ENCODE measurements around the gene MAIP1. TPM values are rescaled to one million over a fixed set of nuclear protein-coding genes. Genes with fewer than 3 reads are reported as not detected.

The MAIP1 gene
- total RNA-seq, 4 donors from 2014 or later = 8.3 to 28.1 (median 14.7) TPM

GRCh38 chr2:199966976-199967375 is 11.6 kb downstream of the MAIP1 start:
- Histone ChIP-seq H3K36me3 (peaks cover 35 to 86% (median 49%) of the 10 kb centered on the region in 4 donors), H3K27ac (replicated peaks in 1 of 4) (no peak overlapping the region), H3K27me3 (no peaks in the 10 kb centered on the region), H3K4me1 (no peaks in the 10 kb centered on the region), H3K9me3 (no peaks in the 10 kb centered on the region), H3K4me3 (no peak overlapping the region)
- 92% methylated on average over 1 of the region's 1 CpG for WGBS
- DNase-seq (ENCODE audit: extremely low spot score) = no peak
- intact Hi-C loops (cut with DNase I) = no loop called here
- TF ChIP-seq, protein P1, sequence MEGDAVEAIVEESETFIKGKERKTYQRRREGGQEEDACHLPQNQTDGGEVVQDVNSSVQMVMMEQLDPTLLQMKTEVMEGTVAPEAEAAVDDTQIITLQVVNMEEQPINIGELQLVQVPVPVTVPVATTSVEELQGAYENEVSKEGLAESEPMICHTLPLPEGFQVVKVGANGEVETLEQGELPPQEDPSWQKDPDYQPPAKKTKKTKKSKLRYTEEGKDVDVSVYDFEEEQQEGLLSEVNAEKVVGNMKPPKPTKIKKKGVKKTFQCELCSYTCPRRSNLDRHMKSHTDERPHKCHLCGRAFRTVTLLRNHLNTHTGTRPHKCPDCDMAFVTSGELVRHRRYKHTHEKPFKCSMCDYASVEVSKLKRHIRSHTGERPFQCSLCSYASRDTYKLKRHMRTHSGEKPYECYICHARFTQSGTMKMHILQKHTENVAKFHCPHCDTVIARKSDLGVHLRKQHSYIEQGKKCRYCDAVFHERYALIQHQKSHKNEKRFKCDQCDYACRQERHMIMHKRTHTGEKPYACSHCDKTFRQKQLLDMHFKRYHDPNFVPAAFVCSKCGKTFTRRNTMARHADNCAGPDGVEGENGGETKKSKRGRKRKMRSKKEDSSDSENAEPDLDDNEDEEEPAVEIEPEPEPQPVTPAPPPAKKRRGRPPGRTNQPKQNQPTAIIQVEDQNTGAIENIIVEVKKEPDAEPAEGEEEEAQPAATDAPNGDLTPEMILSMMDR (IDR thresholded peaks at IDR 0.05) = no peak
- TF ChIP-seq POLR2A (IDR thresholded peaks at IDR 0.05; ENCODE audit: low read depth) = no peak
- TF ChIP-seq POLR2AphosphoS5 (IDR thresholded peaks at IDR 0.05) = no peak
- no peak for TF ChIP-seq EP300 (IDR thresholded peaks at IDR 0.05)

- no peak overlapping the region for H3K4me3 ChIP-seq
- peaks cover 28 to 77% (median 39%) of the 10 kb centered on the region in 4 donors for H3K36me3 ChIP-seq
- no peak overlapping the region for H3K27ac ChIP-seq (replicated peaks in 1 of 4)
- no peaks in the 10 kb centered on the region for H3K9me3 ChIP-seq
- no peaks in the 10 kb centered on the region for H3K4me1 ChIP-seq
- TF ChIP-seq POLR2AphosphoS5 (IDR thresholded peaks at IDR 0.05) = no peak
- no peak for TF ChIP-seq POLR2A (IDR thresholded peaks at IDR 0.05; ENCODE audit: low read depth)
- no peak for TF ChIP-seq EP300 (IDR thresholded peaks at IDR 0.05)
- TF ChIP-seq, protein P1 (IDR thresholded peaks at IDR 0.05) = no peak
- DNase-seq (ENCODE audit: extremely low spot score) = no peak
- H3K27me3 ChIP-seq = no peaks in the 10 kb centered on the region
- WGBS = 91% methylated on average over 1 of the region's 1 CpG
- intact Hi-C loops (cut with DNase I) = no loop called here
Measured at GRCh38 chr2:199968126-199968525, 12.7 kb downstream of the MAIP1 start.

- no peak for DNase-seq (ENCODE audit: extremely low spot score)
- peaks cover 0 to 43% (median 10%) of the 10 kb centered on the region in 4 donors for H3K36me3 ChIP-seq
- intact Hi-C loops (cut with DNase I) = loop anchor here (10.0 kb wide), 1 partner anchor 733 kb away; no protein-coding TSS in a partner anchor
- H3K27ac ChIP-seq (replicated peaks in 1 of 4) = no peak overlapping the region
- no peak overlapping the region for H3K4me3 ChIP-seq
- WGBS = 90% methylated on average over 6 of the region's 6 CpGs
- no peak for TF ChIP-seq POLR2AphosphoS5 (IDR thresholded peaks at IDR 0.05)
- TF ChIP-seq EP300 (IDR thresholded peaks at IDR 0.05) = no peak
- TF ChIP-seq, protein P1 (IDR thresholded peaks at IDR 0.05) = no peak
- TF ChIP-seq POLR2A (IDR thresholded peaks at IDR 0.05; ENCODE audit: low read depth) = no peak
- H3K9me3 ChIP-seq = no peaks in the 10 kb centered on the region
- no peaks in the 10 kb centered on the region for H3K27me3 ChIP-seq
- no peaks in the 10 kb centered on the region for H3K4me1 ChIP-seq
Measured at GRCh38 chr2:199972088-199972626, 16.8 kb downstream of the MAIP1 start.

DNA sequence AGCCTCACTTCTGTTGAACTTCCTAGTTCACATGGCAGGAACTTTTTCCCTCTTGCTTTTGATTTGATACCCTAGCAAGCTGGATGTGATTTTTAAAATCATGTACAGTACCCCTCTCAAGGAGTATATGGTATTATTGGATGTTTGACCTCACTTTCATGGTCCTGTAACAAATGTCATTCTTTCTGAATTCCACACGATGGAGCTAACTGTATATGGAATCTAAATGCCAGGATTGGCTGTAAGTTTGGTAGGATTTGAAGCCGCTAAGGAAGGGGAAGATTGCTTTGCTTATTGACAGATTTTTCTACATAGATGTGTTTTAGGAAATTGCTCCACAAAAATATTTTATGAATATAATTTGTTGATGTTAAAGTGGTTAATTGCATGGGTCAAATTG is 18.3 kb downstream of the MAIP1 start:
- Histone ChIP-seq H3K4me3 (no peak overlapping the region), H3K9me3 (no peaks in the 10 kb centered on the region), H3K4me1 (no peaks in the 10 kb centered on the region), H3K36me3 (peaks cover 0 to 28% (median 7%) of the 10 kb centered on the region in 4 donors), H3K27ac (replicated peaks in 1 of 4) (no peak overlapping the region), H3K27me3 (no peaks in the 10 kb centered on the region)
- TF ChIP-seq, protein P1 (IDR thresholded peaks at IDR 0.05) = peak; percentile 33 to 48 (median 40)
- no peak for TF ChIP-seq POLR2AphosphoS5 (IDR thresholded peaks at IDR 0.05)
- 23% methylated on average over 2 of the region's 2 CpGs for WGBS
- DNase-seq (ENCODE audit: extremely low spot score) = no peak
- intact Hi-C loops (cut with DNase I) = loop anchor here (10.0 kb wide), 1 partner anchor 731 kb away; no protein-coding TSS in a partner anchor

Measured in esophagus muscularis mucosa (tissue), 4 donors.